Subcutaneous abdominal adipose tissue (tissue), 5 donors: Measurements from ENCODE around the gene PTPRD.

Source experiments
- H3K27ac ChIP-seq: one replicate; pipeline ENCODE4 v1.7.0; 2013; ENCODE audit warnings: low read depth, mild to moderate bottlenecking, inconsistent platforms, low read length, moderate library complexity
- H3K27me3 ChIP-seq, 5 donors: one replicate each; pipeline ENCODE4 v1.7.0; 2013; ENCODE audit warnings: low read length in 5 of 5, inconsistent platforms in 1 of 5; ENCODE audit not compliant: control insufficient read depth in 5 of 5, insufficient read depth in 4 of 5
- H3K36me3 ChIP-seq, 5 donors: one replicate each; pipeline ENCODE4 v1.7.0; 2013; ENCODE audit warnings: low read length in 5 of 5; ENCODE audit not compliant: control insufficient read depth in 5 of 5, insufficient read depth in 5 of 5
- H3K4me1 ChIP-seq, 5 donors: one replicate each; pipeline ENCODE4 v1.7.0; 2013; ENCODE audit warnings: low read length in 5 of 5, mild to moderate bottlenecking in 3 of 5, moderate library complexity in 1 of 5; ENCODE audit not compliant: control insufficient read depth in 5 of 5, insufficient read depth in 5 of 5
- H3K4me3 ChIP-seq, 5 donors: one replicate each; pipeline ENCODE4 v1.7.0; 2013; ENCODE audit warnings: low read length in 5 of 5, low read depth in 1 of 5
- H3K9ac ChIP-seq, 5 donors: one replicate each; pipeline ENCODE4 v1.7.0; 2013; ENCODE audit warnings: low read length in 5 of 5, mild to moderate bottlenecking in 4 of 5, moderate library complexity in 3 of 5
- H3K9me3 ChIP-seq, 5 donors: one replicate each; pipeline ENCODE4 v1.7.0; 2013; ENCODE audit warnings: low read length in 5 of 5; ENCODE audit not compliant: control insufficient read depth in 5 of 5
- donor health status: healthy.
- donor health status: healthy.
- donor health status: healthy.
- donor health status: healthy.
- donor health status: healthy.

PTPRD gene

DNA sequence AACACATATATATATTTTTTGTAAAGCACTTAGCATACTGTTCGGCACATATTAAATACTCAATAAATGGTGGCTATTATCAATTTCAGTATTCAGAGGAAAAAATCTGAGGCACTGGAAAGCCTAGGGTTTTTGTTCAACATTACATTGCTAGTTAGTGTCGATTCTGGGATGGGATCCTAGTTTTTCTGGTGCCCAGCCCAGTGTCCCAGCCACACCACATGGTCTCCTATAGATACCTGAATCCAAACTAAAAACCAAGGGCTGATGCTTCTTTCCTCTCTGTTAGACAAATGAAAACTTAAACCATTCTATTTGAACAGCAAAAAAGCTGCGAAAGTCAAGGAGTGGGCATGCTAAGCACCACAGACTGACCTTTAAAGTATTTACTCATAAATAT is 2002.5 kb downstream of the PTPRD start:
- Histone ChIP-seq H3K9me3 (no peaks in the 10 kb centered on the region), H3K27me3 (no peaks in the 10 kb centered on the region), H3K9ac (no peak overlapping the region), H3K27ac (no peak overlapping the region), H3K36me3 (no peaks in the 10 kb centered on the region), H3K4me3 (no peak overlapping the region), H3K4me1 (peaks cover 0 to 16% (median 5%) of the 10 kb centered on the region in 5 donors)

DNA sequence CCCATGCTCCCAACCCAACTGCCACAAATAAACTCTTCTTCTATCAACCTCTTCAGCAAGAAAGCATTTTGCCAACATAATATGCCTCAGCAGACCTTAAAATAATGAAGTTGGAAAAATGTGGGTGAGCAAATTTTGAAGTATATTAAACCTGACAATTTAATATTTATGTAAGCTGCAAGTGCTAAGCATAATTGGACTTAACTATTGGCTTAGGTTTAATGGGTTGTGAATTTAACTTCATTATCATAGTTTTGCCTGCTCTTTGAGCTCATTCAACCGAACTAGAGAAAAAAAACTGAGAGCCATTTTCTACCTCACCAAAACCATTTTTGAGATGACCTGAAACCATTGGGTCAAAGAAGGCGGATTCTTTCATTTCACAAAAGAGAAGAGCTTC is 2007.7 kb downstream of the PTPRD start:
- Histone ChIP-seq H3K27me3 (no peaks in the 10 kb centered on the region), H3K4me1 (no peaks in the 10 kb centered on the region), H3K4me3 (no peak overlapping the region), H3K9ac (no peak overlapping the region), H3K36me3 (no peaks in the 10 kb centered on the region), H3K27ac (no peak overlapping the region), H3K9me3 (no peaks in the 10 kb centered on the region)

DNA sequence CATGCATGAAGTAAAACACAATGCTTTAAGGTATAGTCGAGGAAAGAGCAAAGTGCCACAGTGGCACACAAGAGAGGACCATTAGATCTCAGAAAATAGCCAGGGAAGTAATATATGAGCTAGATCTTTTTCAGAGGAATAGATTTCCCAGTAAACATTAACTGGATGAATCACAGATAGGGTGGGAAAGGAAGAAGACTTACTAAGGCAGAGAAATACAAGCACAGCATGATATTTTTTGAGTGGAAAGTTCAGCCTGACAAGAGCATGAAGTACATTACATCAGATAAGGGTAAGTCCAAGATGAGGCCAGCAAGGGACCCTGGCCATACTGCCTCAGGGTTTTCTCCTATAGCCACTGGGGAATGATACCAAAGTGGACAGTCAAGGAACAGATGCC is 2008.6 kb downstream of the PTPRD start:
- no peaks in the 10 kb centered on the region for H3K9me3 ChIP-seq
- no peaks in the 10 kb centered on the region for H3K4me1 ChIP-seq

DNA sequence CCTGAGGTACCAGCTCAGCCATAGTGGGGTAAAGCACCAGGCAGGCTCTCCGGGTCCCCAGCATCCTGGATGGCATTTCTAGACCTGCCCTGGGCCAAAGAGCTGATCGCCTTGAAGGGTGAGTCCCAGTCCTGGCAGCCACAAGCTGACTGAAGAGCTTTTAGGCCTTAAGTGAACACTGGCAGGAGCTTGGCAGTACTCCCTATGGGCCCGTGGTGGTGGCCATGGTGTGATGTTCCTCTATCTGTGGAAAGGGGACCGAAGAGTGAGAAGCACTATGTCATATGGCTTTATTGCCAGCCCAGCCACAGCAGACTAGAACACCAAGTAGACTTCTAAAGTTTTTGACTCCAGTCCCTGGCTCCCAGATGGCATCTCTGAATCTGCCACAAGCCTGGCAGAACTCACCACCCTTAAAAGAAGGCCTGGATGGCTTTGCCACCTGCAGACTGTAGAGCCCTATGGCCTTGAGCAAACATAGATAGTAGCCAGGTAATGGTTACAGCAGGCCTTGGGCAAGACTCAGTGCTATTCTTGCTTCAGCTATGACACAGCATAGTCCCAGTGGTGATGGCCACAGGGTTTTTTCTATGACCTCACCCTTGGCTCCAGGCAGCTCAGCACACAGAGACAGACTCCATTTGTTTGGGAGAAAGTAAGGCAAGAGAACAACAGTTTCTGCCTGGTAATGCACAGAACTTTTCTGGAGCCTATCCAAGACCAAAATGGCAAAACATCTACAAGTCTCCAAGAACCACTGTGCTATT is 2011.7 kb downstream of the PTPRD start:
- no peak overlapping the region for H3K27ac ChIP-seq
- H3K27me3 ChIP-seq, result no peaks in the 10 kb centered on the region
- H3K4me1 ChIP-seq, result no peaks in the 10 kb centered on the region
- no peak overlapping the region for H3K9ac ChIP-seq
- no peaks in the 10 kb centered on the region for H3K36me3 ChIP-seq
- no peak overlapping the region for H3K4me3 ChIP-seq
- no peaks in the 10 kb centered on the region for H3K9me3 ChIP-seq

More for the DNA sequence above, 2008.6 kb downstream of the PTPRD start:
- no peaks in the 10 kb centered on the region for H3K27me3 ChIP-seq
- H3K27ac ChIP-seq, result no peak overlapping the region
- no peaks in the 10 kb centered on the region for H3K36me3 ChIP-seq
- no peak overlapping the region for H3K9ac ChIP-seq
- H3K4me3 ChIP-seq, result no peak overlapping the region

DNA sequence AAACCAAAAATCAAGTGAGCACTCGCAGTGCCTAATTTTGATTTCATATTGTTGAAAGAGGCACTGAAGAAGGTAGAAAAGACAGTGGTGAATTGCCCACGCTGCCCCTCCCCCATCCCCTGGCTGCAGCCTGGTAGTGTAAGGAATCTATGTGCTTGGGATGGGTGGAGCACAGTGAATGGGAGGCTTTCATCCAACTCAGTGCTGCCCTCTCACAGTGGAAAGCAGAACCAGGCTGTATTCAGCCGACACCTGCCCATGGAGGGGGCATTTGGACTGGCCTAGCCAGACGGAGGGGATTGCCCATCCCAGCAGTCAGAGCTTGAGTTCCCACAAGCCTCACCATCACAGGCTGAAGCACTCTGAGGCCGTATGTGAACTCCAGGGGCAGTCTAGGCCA is 2012.9 kb downstream of the PTPRD start:
- Histone ChIP-seq H3K4me3 (no peak overlapping the region), H3K27me3 (no peaks in the 10 kb centered on the region), H3K4me1 (no peaks in the 10 kb centered on the region), H3K9ac (no peak overlapping the region), H3K36me3 (no peaks in the 10 kb centered on the region), H3K9me3 (no peaks in the 10 kb centered on the region), H3K27ac (no peak overlapping the region)

DNA sequence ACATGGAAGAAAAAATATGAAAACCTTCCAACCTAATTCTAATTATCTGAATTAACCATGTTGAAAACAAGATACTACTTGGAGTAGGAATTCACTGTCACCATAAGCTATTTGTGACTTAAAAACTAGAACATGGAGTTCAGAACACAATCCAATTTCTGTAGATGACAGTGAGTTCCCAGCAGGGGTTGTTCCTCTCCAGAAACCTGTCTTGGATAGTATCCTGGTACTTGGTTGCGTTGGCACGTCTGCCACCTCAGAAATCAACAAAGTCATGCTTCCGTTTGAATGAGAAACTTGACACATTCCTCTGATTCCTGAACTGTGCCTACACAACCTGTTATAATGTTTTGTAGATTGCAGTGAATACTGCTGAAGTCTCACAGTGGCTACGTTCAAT is 2023.3 kb downstream of the PTPRD start:
- Histone ChIP-seq H3K4me1 (no peaks in the 10 kb centered on the region), H3K9me3 (peaks cover 0 to 8% (median 0%) of the 10 kb centered on the region in 5 donors), H3K4me3 (no peak overlapping the region), H3K36me3 (no peaks in the 10 kb centered on the region), H3K9ac (no peak overlapping the region), H3K27me3 (no peaks in the 10 kb centered on the region), H3K27ac (no peak overlapping the region)

DNA sequence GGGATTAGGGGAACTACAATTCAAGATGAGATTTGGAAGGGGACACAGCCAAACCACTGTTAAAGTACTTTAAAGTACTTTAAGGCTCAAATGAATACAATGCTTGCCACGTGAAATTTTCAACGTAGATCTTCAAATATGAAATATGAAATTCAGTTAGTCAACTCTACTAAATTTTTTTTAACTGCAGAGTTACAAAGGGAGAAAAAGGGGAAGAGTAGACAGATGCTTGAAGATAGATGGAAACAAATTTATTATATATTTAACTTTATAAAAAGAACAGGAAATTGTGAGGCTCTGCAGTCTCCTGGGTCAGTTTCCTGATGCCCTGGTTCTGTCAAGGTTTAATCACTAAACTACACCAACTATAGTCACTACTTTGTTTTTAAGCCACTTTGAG is 2027.8 kb downstream of the PTPRD start:
- Histone ChIP-seq H3K4me1 (no peaks in the 10 kb centered on the region), H3K9me3 (no peaks in the 10 kb centered on the region), H3K36me3 (no peaks in the 10 kb centered on the region), H3K9ac (no peak overlapping the region), H3K27ac (no peak overlapping the region), H3K27me3 (no peaks in the 10 kb centered on the region), H3K4me3 (no peak overlapping the region)

DNA sequence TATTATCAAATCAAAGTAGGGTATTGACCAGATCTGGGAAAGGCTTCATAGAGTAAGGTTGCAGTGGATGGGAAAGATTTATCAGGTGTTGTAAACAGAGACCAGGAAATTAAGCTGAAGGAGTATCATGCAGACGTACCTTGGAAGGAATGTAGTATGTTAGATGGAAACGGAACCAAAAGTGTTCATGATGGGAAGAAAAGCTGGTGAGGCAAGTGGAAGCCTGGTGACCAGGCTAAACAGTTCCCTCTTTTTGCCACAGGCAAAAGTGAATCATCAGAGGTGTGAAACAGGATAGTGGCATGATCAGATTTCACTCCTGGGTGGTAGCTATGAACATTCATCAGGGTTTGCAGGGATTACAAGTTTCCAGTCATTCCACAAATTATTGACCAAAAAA is 2033.1 kb downstream of the PTPRD start:
- no peak overlapping the region for H3K27ac ChIP-seq

DNA sequence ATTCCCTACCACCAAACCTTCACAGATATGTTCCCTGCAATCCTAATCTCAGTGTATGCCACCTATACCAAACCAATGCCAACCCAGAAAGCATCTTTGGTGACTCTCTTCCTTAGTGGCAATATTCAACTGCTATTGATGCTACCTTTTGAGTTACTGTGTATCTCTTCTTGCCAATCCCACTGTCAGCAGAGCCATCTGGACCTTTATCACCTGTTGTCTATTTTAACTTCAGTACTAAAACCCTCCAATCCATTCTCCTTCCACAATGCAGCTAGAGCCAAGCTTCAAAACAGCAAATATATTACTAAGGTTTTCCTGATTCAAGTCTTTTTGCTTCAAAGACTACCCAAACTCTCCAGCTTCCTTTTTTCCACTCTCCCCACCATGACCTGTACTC is 2036.1 kb downstream of the PTPRD start:
- Histone ChIP-seq H3K4me3 (no peak overlapping the region), H3K9me3 (no peaks in the 10 kb centered on the region), H3K36me3 (no peaks in the 10 kb centered on the region), H3K4me1 (no peaks in the 10 kb centered on the region), H3K27me3 (no peaks in the 10 kb centered on the region), H3K27ac (no peak overlapping the region), H3K9ac (no peak overlapping the region)

More for the DNA sequence above, 2033.1 kb downstream of the PTPRD start:
- H3K27me3 ChIP-seq, result no peaks in the 10 kb centered on the region
- H3K9ac ChIP-seq, result no peak overlapping the region
- no peaks in the 10 kb centered on the region for H3K4me1 ChIP-seq
- H3K9me3 ChIP-seq, result no peaks in the 10 kb centered on the region
- no peaks in the 10 kb centered on the region for H3K36me3 ChIP-seq
- H3K4me3 ChIP-seq, result no peak overlapping the region

DNA sequence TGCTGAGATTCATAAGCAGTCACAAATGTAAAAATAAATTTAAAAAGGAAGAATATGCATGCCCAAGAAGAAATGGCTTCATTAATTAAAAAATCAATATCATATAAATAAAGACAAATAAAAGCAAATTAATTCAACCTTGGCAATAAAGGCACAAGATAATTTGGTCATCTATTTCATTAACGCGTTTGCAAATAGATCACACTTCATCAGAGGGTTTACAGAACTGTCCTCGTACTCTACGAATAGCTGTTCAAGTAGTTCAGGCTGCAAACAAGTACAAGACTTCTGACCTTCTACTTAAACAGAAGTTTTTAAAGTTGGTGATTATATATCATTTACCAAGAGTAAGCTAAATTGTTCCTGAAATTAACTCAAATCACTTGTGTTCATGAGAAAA is 2038.0 kb downstream of the PTPRD start:
- H3K36me3 ChIP-seq, result no peaks in the 10 kb centered on the region
- H3K9me3 ChIP-seq, result no peaks in the 10 kb centered on the region
- no peaks in the 10 kb centered on the region for H3K27me3 ChIP-seq
- no peak overlapping the region for H3K27ac ChIP-seq
- H3K4me1 ChIP-seq, result no peaks in the 10 kb centered on the region
- no peak overlapping the region for H3K4me3 ChIP-seq
- H3K9ac ChIP-seq, result no peak overlapping the region
